Body of pancreas (tissue), 4 donors: ENCODE measurements around the gene HIBADH.

Experiments used
- POLR2A ChIP-seq, 3 donors: fragments of 450-650 bp; IDR thresholded peaks; one replicate each; pipeline ENCODE4 v1.6.1; 2016; ENCODE audit warnings: antibody characterized with exemption in 3 of 3, mild to moderate bottlenecking in 2 of 3
- TF ChIP-seq, protein P1 (sequence below), 7 experiments: fragments of 450-650 bp in 4 of 7; fragments of 200-600 bp in 3 of 7; sonication (generic) in 3 of 7; IDR thresholded peaks; one replicate each; pipeline ENCODE4 v1.5.1; 2016 to 2019; ENCODE audit warnings: antibody characterized with exemption in 7 of 7

- TF ChIP-seq, protein P1, sequence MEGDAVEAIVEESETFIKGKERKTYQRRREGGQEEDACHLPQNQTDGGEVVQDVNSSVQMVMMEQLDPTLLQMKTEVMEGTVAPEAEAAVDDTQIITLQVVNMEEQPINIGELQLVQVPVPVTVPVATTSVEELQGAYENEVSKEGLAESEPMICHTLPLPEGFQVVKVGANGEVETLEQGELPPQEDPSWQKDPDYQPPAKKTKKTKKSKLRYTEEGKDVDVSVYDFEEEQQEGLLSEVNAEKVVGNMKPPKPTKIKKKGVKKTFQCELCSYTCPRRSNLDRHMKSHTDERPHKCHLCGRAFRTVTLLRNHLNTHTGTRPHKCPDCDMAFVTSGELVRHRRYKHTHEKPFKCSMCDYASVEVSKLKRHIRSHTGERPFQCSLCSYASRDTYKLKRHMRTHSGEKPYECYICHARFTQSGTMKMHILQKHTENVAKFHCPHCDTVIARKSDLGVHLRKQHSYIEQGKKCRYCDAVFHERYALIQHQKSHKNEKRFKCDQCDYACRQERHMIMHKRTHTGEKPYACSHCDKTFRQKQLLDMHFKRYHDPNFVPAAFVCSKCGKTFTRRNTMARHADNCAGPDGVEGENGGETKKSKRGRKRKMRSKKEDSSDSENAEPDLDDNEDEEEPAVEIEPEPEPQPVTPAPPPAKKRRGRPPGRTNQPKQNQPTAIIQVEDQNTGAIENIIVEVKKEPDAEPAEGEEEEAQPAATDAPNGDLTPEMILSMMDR (IDR thresholded peaks at IDR 0.05) = no peak
- no peak for TF ChIP-seq POLR2A (IDR thresholded peaks at IDR 0.05)
These were observed 20.4 kb downstream of the HIBADH start for GRCh38 chr7:27642271-27642670.
